AML-193 (cell line): ENCODE results near the gene MOSMO.
"Not testable (repeated sequence)": the region's sequence is repeated elsewhere in the genome, so short reads cannot be mapped to it uniquely, and the experiment has no call there.

ENCODE experiments used
- DNase-seq, 2 experiments: peaks; one replicate each; lab custom pipeline; 2025; lab: John Stamatoyannopoulos, UW

The MOSMO gene

DNA sequence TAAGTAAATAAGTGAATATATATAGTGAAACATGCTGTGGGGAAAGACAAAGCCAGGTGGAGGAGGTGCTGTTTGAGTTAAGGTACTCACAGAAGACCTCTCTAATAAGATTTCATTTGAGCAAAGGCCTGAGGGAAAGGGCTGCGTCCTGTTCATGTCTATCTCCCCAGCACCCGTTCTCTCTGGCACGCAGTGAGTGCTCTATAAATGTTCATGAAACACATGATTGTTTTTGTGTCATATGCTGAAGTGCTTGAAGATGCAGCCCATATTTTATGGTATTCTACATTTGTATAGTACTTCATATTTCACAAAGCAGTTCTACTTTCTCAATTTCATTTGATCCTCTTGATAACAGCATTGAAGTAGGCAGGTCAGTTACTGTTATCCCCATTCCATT lies 85.4 kb downstream of the MOSMO start:
- DNase-seq = no peak

DNA sequence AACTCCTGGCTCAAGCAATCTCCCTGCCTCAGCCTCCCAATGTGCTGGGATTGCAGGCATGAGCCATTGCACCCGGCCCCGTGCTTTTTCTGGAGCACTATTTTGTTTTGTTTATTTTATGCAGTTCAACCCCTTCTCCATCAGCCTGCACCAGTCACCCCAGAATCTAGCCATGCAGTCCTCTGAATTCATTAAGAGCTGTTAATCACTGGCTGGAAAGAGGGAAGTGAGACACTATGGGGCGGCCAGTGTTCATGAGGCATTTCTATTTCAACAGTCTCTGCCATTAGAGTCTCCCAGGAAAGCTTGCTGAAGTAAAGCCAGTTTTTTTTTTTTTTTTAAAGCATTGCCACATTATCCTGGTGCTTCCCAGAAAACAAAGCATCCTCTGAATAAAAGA lies 86.1 kb downstream of the MOSMO start:
- DNase-seq = no peak

DNA sequence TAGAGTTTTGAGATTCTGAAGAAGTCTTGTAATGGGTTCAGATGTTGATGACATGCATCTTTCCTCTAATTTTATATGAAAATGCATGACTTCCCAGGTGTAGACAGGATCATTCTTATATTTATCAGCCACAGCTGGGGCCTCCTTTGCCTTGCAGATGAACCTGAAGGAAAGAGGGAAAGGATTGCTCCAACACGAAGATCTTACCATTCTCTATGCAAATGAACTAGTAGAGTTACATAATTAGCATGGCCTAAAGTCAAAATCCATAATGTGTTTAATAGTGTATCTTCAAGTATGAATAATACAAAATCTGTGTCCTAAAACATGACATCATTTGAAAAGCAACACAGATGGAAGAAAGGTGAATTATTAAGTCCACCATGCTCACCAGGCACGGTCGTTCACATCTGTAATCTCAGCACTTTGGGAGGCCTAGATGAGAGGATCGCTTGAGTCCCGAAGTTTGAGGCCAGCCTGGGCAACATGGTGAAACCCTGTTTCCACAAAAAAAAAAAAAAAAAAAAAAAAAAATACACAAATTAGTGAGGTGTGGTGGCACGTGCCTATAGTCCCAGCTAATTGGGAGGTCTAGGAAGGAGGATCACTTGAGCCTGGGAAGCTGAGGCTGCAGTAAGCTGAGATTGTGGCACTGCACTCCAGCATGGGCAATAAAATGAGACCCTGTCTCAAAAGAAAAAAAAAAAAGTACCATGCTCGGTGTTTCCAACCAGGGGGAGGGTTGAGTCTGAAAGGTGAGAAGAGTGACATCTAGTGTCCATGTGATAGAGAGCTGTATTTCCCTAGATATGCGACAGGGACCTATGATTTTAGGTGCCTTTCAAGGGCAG lies 90.7 kb downstream of the MOSMO start:
- peak; percentile 71 to 72 for DNase-seq

DNA sequence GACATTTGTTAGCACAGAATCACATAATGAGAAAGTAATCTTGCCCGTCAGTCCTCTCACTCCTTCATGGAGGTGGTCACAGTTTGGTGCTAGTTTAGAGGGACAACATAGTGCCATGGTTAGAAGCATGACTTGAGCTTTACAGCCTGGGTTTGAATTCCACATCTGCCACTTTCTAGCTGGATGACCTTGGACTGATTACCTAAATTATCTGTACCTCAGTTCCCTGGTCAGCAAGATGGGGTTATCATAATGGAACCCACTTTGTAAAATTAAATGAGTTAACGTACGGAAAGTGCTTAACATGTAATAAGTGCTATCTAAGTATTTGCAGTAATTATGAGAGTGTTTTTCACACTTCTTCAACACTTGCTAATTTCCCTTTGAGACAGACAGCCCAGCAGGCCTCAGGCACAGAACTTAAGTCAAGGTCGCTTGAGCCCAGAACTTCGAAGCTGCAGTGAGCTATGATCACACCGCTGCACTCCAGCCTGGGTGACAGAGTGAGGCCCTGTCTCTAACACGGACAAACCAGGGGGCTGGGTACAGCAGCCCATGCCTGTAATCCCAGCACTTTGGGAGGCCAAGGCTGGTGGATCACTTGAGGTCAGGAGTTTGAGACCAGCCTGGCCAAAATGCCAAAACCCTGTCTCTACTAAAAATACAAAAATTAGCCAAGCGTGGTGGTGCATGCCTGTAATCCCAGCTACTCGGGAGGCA lies 91.5 kb downstream of the MOSMO start:
- no peak for DNase-seq

DNA sequence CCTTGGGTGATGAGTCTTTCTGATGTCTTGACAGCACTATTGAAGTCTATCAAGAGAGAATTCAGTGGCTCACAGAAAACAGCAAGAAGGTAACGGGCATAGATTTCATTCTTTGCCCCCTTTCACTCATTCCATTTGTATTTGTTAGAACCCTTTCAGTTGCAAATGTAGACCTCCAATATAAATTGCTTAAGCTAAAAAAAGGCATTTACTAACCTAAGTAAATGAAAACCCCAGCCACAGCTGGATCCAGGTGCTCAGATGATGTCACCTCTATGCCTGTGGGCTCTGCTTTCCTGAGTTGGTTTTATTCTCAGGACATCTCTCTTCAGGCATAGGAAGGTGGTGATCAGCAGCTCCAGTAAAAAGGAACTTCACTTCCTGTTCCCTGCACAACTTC lies 95.5 kb downstream of the MOSMO start:
- no peak for DNase-seq

DNA sequence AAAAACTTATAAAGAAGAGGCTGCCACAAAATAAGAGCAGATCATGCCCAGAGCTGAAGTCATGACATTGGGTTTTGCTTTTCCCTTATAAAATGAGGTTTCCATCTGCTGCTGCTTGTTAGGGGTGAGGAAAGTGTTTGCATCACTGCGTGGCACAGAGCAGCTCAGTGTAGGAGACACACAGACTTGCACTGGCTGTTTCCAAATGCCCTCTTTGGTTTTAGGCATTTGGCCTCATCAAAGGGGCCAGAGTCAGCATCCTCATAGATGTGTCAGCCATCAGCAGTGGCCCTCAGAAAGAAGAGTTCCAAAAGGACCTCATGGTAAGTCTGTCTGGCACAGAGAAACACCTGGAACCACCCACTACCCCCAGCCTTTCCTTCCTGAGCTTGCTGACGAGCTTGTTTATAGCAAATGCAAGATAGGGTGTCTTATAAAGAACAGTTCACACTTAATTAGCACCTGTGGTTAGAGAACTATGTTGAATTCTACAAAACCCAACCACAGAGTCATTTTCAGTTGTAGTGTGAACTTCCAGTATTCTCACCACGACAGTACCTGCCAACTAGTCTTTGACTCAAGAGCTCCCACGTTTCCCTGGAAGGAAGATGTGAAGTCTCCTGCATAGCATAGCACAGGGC lies 101.5 kb downstream of the MOSMO start:
- no peak for DNase-seq

DNA sequence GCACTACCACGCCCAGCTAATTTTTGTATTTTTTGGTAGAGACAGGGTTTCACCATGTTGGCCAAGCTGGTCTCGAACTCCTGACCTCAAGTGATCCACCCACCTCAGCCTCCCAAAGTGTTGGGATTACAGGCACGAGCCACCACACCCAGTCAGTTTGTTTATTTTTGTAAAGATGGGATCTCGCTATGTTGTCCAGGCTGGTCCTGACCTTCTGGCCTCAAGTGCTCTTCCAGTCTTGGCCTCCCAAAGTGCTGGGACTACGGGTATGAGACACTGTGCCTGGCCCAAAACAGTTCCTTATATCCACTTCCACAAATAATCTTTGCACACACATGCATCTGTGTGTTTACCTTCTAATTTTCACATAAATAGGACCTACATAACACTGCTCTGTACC lies 103.7 kb downstream of the MOSMO start:
- DNase-seq = not testable (repeated sequence)

DNA sequence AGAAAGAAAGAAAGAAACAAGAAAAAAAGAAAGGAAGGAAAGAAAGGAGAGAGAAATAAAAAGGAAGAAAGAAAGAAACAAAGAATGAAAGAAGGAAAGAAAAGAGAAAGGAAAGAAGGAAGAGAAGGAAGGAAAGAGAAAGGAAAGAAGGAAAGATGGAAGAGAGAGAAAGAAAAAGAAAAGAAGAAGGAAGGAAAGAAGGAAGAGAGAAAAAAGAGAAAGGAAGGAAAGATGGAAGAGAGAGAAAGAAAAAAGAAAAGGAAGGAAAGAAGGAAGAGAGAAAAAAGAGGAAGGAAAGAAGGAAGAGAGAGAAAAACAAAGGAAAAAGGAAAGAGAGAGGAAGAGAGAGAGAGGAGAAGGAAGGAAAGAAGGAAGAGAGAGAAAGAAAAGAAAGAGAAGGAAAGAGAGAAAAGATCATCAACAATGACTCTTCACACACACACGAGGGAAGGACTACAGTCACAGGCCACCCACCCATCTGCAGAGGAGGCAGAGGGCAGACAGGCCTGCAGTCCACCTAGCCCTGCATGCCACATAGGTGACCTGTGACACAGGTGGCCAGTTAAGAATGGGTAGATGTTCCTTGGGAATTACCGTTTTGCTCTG lies 108.3 kb downstream of the MOSMO start:
- DNase-seq = no peak

DNA sequence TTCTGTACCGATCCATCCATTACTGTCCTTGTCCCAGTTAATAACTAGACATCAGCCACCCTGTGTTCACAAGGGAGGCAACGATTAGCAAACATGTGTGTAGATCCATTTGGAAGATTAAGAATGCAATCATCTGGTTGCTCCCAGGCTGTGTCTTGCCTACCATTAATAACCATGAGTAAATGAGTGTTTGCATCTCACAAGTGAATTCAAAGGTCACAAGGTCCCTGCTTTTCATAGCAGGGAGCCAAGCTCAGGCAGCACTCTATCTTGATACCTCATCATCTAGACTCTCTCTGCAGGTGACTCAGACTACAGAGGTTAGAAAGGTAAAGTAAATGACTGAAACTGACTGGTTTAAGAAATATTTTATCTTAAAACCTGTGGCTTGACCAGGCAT lies 109.7 kb downstream of the MOSMO start:
- no peak for DNase-seq

DNA sequence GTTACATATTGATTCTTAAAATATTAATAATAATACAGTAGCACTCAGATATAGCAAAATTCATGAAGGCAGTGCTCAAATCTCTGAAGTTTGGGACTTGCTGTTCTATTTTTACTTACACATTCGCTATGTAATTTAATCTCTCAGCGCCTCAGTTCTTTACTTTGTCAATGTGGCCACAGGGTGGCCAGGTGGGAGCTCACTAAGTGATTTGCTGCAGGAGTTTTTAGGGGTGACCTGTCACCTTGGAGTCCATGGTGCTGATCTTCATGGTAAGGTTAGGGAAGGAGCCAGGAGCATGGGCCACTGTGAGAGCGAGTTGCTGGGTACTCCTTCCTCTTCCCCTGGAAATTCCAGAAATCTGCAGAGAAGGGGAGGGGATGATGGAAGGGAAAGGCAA lies 112.5 kb downstream of the MOSMO start:
- no peak for DNase-seq

DNA sequence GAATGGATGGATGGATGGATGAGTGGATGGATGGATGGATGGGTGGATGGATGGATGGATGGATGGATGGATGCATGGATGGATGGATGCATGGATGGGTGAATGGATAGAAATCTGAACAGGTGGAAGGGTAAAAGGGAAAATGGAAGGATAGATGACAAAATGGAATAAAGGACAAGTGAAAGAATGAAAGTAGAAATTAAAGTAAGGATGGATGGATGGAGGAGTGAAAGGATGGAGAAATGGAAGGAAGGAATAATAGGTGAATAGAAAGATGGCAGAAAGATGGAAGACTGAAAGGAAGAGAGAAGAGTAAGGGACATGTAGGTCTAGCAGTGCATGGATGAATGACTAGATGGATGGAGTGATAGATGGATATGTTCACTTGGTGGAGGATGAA lies 114.3 kb downstream of the MOSMO start:
- no peak for DNase-seq

DNA sequence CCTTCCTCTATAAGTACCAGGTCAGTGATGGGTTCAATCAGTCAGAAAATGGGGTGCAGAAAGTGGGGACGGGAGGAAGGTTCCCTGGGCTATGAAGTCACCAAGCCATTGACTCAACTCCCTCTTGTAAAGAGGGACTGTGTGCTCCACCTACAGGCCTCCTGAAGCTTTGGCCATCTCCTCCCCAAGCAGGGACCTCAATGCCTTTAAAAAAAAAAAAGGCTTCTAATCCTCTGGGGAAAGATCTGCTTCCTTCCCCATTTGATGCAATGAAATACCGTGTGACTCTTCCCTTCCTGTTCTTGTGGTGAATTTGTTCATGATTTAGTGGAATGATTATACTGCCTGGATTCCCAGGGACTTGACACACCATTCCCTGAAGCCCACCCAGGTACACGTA lies 115.2 kb downstream of the MOSMO start:
- DNase-seq = peak; percentile 50 to 77

DNA sequence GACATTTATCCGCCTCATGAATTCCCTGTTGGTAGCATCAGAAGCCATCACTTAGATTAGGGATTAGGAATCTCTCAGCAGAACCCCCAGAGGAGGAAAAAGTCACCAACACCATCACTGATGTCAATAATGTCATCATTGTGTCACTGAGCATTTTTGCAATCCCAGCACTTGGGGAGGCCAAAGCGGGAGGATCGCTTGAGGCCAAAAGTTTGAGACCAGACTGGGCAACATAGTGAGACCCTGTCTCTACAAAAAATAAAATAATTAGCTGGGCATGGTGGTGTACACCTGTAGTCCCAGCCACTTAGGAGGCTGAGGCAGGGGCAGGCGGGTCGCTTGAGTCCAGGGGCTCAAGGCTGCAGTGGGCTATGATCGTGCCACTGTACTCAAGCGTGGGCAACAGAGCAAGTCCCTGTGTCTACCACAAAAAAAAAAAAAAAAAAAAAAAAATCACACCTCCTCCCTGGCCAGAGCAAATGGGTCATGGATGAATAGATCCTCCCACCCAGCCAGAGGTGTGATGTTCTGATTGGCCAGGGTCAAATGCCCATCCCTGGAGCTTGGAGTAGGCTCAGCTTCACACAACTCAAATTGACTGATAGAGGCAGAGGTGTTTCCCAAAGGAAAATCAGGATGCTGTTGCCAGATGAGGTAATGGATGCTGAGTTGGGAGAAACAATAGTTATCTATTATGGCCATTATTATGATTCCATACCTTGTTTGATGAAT lies 116.0 kb downstream of the MOSMO start:
- DNase-seq = no peak

DNA sequence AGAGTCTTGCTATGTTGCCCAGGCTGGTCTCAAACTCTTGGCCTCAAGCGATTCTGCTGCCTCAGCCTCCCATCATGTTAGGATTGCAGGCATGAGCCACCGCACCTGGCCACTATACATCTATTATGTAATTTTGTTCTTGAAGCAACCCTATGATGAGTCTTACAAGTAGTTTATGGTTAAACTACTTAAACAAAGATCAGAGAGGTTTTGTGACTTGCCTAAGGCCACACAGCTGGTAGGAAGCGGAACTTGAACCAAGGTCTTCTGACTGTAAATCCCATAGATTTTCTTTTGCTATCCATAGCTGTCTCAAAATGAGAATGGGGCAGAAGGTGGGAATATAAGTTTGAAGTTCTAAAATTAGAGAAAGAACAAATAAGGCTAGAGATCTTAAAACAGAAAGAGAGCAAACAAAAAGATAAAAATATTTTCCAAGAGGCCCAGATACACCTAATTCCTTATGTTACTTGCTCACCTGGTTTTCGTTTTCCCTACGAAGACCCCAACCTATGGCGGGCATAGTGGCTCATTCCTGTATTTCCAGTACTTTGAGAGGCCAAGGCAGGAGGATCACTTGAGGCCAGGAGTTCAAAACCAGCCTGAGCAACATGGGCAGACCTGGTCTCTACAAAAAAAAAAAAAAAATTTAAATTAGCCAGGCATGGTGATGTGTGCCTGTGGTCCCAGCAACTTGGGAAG lies 116.8 kb downstream of the MOSMO start:
- no peak for DNase-seq

DNA sequence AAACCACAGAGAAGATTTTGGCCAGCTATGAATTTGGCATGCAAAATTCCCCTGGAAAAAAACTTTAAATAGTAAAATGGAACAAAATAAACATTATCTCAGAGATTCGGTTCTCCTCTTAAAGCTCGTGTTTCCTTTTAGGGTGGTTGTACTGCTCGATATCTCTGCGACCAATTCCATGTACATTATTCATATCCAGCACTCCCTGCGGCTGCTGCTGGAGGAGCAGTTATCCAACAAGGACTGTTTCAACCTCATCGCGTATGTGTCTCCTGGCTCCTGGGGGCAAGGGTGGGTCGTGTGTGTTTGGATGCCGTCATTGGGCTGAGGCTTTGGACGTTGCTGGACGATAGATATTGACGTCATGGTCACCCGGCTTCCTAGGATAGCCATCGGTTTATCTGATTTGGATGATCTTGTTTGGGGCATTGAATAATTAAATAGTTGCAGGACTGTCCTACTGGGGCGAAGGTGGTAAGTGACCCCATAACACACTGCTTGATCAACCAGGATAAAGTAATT lies 118.2 kb downstream of the MOSMO start:
- no peak for DNase-seq

DNA sequence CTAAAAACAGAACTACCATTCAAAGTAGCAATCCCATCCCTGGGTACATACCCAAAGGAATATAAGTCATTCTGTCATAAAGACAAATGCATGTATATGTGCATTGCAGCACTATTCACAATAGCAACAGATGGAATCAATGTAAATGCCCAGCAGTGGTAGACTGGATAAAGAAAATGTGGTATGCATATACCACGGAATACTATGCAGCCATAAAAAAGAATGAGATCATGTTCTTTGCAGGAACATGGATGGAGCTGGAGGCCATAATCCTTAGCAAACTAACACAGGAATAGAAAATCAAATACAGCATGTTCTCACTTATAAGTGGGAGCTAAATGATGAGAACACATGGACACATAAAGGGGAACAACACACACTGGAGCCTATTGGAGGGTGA lies 120.6 kb downstream of the MOSMO start:
- DNase-seq = not testable (repeated sequence)

DNA sequence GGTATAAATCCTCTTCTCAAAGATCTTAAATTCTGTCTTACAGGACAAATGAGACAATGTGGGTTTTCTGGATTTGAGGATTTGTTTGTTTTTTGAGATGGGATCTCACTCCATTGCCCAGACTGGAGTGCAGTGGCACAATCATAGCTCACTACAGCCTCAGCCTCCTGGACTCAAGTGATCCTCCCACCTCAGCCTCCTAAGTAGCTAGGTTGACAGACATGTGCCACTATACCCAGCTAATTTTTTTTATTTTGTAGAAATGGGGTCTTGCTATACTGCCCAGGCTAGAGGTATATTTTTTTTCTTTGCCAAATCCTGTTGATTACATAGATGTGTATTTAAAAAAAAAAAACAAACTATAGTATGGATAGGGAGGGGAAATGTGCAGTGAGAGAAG lies 122.6 kb downstream of the MOSMO start:
- no peak for DNase-seq

DNA sequence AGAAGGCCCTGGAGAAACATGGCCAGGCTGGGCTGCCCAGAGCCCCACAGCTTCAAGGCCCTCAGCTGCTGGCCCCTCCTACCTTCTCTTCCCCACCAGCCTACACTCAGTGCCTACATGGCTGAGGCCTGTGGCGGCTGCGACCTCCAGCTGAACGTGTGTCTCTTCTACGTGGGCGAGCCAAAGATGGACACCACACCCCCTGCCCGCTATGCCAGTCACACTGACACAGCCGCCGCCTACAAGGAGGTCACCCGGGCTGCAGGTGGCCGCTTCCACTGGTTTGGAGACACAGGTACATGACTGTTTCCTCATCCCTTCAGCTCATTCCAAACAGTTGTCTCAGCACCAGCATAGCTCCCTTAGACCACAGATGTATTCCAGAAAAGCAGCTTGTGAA lies 124.9 kb downstream of the MOSMO start:
- no peak for DNase-seq
